IMR-90 (cell line): ENCODE data around the gene RNU6-9.

Experiments used
- BHLHE40 ChIP-seq: fragments of 150-350 bp; IDR thresholded peaks from 2 replicates; pipeline ENCODE4 v1.6.1; 2016; ENCODE audit warnings: mild to moderate bottlenecking, low read depth, low read length
- CTCF ChIP-seq: conservative IDR thresholded peaks from 2 replicates; pipeline ENCODE4 v1.5.1; 2012; ENCODE audit warnings: mild to moderate bottlenecking, low read depth, low read length, improper control_type of control experiment
- NFE2L2 ChIP-seq: fragments of 150-350 bp; IDR thresholded peaks from 2 replicates; pipeline ENCODE4 v1.6.1; 2016; ENCODE audit warnings: low read depth, mild to moderate bottlenecking, low read length
- POLR2A ChIP-seq: IDR thresholded peaks from 2 replicates; pipeline ENCODE4 v1.6.1; 2012; ENCODE audit warnings: mild to moderate bottlenecking, low read depth, low read length

- TF ChIP-seq CTCF (no peak), NFE2L2 (no peak), POLR2A (no peak), BHLHE40 (no peak)
These were observed 8.2 kb downstream of the RNU6-9 start for GRCh38 chr19:901216-902092.
